Trophoblast cell (in vitro differentiated cells and primary cell): ENCODE data around the gene GJD3.
"Not testable (repeated sequence)": the region's sequence is repeated elsewhere in the genome, so short reads cannot be mapped to it uniquely, and the experiment has no call there.

Experiments
- DNase-seq, 2 donors: peaks; one replicate each; pipeline ENCODE4 v3.0.0-alpha.2; 2016
- H2AFZ ChIP-seq: 2 replicates; pipeline ENCODE4 v1.6.1; 2013; ENCODE audit warnings: low read length, moderate library complexity, mild to moderate bottlenecking; ENCODE audit not compliant: insufficient read depth, poor library complexity
- H2AK5ac ChIP-seq: 2 replicates; pipeline ENCODE4 v1.6.1; 2013; ENCODE audit warnings: mild to moderate bottlenecking, low read length
- H2BK120ac ChIP-seq: 2 replicates; pipeline ENCODE4 v1.6.1; 2013; ENCODE audit warnings: low read length, mild to moderate bottlenecking, moderate library complexity; ENCODE audit not compliant: insufficient read depth, poor library complexity
- H2BK12ac ChIP-seq: 2 replicates; pipeline ENCODE4 v1.6.1; 2013; ENCODE audit warnings: mild to moderate bottlenecking, low read length, moderate library complexity
- H2BK5ac ChIP-seq: 2 replicates; pipeline ENCODE4 v1.6.1; 2013; ENCODE audit warnings: low read length, low read depth, moderate library complexity, mild to moderate bottlenecking; ENCODE audit not compliant: poor library complexity
- H3K14ac ChIP-seq: 2 replicates; pipeline ENCODE4 v1.6.1; 2013; ENCODE audit warnings: mild to moderate bottlenecking, low read length
- H3K18ac ChIP-seq: 2 replicates; pipeline ENCODE4 v1.6.1; 2013; ENCODE audit warnings: mild to moderate bottlenecking, low read length
- H3K23ac ChIP-seq: 2 replicates; pipeline ENCODE4 v1.6.1; 2013; ENCODE audit warnings: low read length
- H3K27ac ChIP-seq: 2 replicates; pipeline ENCODE4 v1.5.1; 2013; ENCODE audit warnings: low read depth, mild to moderate bottlenecking, inconsistent platforms, low read length, moderate library complexity
- H3K27me3 ChIP-seq: 2 replicates; pipeline ENCODE4 v1.6.1; 2013; ENCODE audit warnings: inconsistent platforms, mild to moderate bottlenecking, low read length, moderate library complexity; ENCODE audit not compliant: insufficient read depth
- H3K36me3 ChIP-seq, 2 experiments: 1 replicate in 1 of 2; 2 replicates in 1 of 2; pipeline ENCODE4 v1.6.1; 2013; ENCODE audit warnings: low read length in 2 of 2, mild to moderate bottlenecking in 2 of 2, moderate library complexity in 1 of 2; ENCODE audit not compliant: insufficient read depth in 2 of 2, control insufficient read depth in 1 of 2
- H3K4ac ChIP-seq: 2 replicates; pipeline ENCODE4 v1.6.1; 2013; ENCODE audit warnings: low read depth, mild to moderate bottlenecking, low read length, moderate library complexity
- H3K4me1 ChIP-seq, 2 experiments: 1 replicate in 1 of 2; 2 replicates in 1 of 2; pipeline ENCODE4 v1.6.1; 2013; ENCODE audit warnings: low read length in 2 of 2, mild to moderate bottlenecking in 2 of 2, moderate library complexity in 1 of 2; ENCODE audit not compliant: insufficient read depth in 2 of 2, control insufficient read depth in 1 of 2
- H3K4me2 ChIP-seq: 2 replicates; pipeline ENCODE4 v1.6.1; 2013; ENCODE audit warnings: inconsistent platforms, mild to moderate bottlenecking, low read length, moderate library complexity
- H3K4me3 ChIP-seq: 2 replicates; pipeline ENCODE4 v1.5.1; 2013; ENCODE audit warnings: mild to moderate bottlenecking, low read depth, low read length, inconsistent platforms
- H3K79me1 ChIP-seq: one replicate; pipeline ENCODE4 v1.6.1; 2013; ENCODE audit warnings: low read length
- H3K79me2 ChIP-seq: 2 replicates; pipeline ENCODE4 v1.6.1; 2013; ENCODE audit warnings: low read length, mild to moderate bottlenecking; ENCODE audit not compliant: control insufficient read depth, insufficient read depth, poor library complexity
- H3K9ac ChIP-seq: 2 replicates; pipeline ENCODE4 v1.6.1; 2013; ENCODE audit warnings: mild to moderate bottlenecking, low read length
- H3K9me3 ChIP-seq: 2 replicates; pipeline ENCODE4 v1.6.1; 2013; ENCODE audit warnings: low read depth, mild to moderate bottlenecking, control low read depth, inconsistent platforms, low read length; ENCODE audit not compliant: insufficient read depth
- H4K12ac ChIP-seq: 2 replicates; pipeline ENCODE4 v1.6.1; 2013; ENCODE audit warnings: low read depth, mild to moderate bottlenecking, low read length, moderate library complexity
- H4K8ac ChIP-seq: 2 replicates; pipeline ENCODE4 v1.6.1; 2013; ENCODE audit warnings: low read depth, mild to moderate bottlenecking, low read length, moderate library complexity
- H4K91ac ChIP-seq: one replicate; pipeline ENCODE4 v1.6.1; 2013; ENCODE audit warnings: low read depth, mild to moderate bottlenecking, low read length, moderate library complexity
- WGBS: extraction: QIAGEN DNeasy Blood & Tissue Kit; methylation state at CpG from one replicate; pipeline ENCODE4 v1.1.7; 2013; ENCODE audit warnings: missing lambda C conversion rate; ENCODE audit not compliant: insufficient read length, insufficient coverage; ENCODE audit errors: extremely low coverage; 5-methylcytosine and 5-hydroxymethylcytosine counted together

The GJD3 gene

GRCh38 chr17:40410082-40410481 is 45.5 kb upstream of the GJD3 start:
- Histone ChIP-seq H3K4me2 (no peak overlapping the region), H3K79me1 (no peaks in the 10 kb centered on the region), H3K36me3 (peaks cover 32 to 33% of the 10 kb centered on the region in 2 experiments), H2AK5ac (no peak overlapping the region), H2BK5ac (no peak overlapping the region), H3K18ac (no peak overlapping the region), H3K4me1 (no peaks in the 10 kb centered on the region), H3K9me3 (no peaks in the 10 kb centered on the region), H2AFZ (no peak overlapping the region), H3K14ac (no peak overlapping the region), H4K91ac (no peak overlapping the region), H3K27me3 (no peaks in the 10 kb centered on the region), H3K9ac (no peak overlapping the region), H2BK12ac (no peak overlapping the region), H4K8ac (no peak overlapping the region), H4K12ac (no peak overlapping the region), H3K4ac (no peak overlapping the region), H3K79me2 (no peaks in the 10 kb centered on the region), H3K4me3 (no peak overlapping the region), H3K27ac (no peak overlapping the region), H3K23ac (no peak overlapping the region), H2BK120ac (no peak overlapping the region)
- DNase-seq, result no peak
- no CpG with 5 or more reads among the region's 1 CpG for WGBS

- WGBS, result no CpG with 5 or more reads among the region's 4 CpGs
Measured at GRCh38 chr17:40409540-40409939, 45.0 kb upstream of the GJD3 start.

GRCh38 chr17:40407460-40407859 is 42.9 kb upstream of the GJD3 start:
- no peak overlapping the region for H3K4me3 ChIP-seq
- H2BK5ac ChIP-seq, result no peak overlapping the region
- WGBS, result no CpG with 5 or more reads among the region's 3 CpGs
- no peaks in the 10 kb centered on the region for H3K27me3 ChIP-seq
- H3K9me3 ChIP-seq, result no peaks in the 10 kb centered on the region
- H3K79me2 ChIP-seq, result no peaks in the 10 kb centered on the region
- H2AK5ac ChIP-seq, result no peak overlapping the region
- H3K9ac ChIP-seq, result no peak overlapping the region
- no peak overlapping the region for H3K4ac ChIP-seq
- H3K4me2 ChIP-seq, result no peak overlapping the region
- no peak overlapping the region for H2BK120ac ChIP-seq
- H4K8ac ChIP-seq, result no peak overlapping the region
- DNase-seq, result no peak
- H4K12ac ChIP-seq, result no peak overlapping the region
- no peak overlapping the region for H3K23ac ChIP-seq
- no peak overlapping the region for H3K27ac ChIP-seq
- H3K4me1 ChIP-seq, result no peaks in the 10 kb centered on the region
- H2AFZ ChIP-seq, result no peak overlapping the region
- no peak overlapping the region for H3K14ac ChIP-seq
- no peak overlapping the region for H4K91ac ChIP-seq
- H3K36me3 ChIP-seq, result peaks cover 28 to 37% of the 10 kb centered on the region in 2 experiments
- H3K18ac ChIP-seq, result no peak overlapping the region
- H2BK12ac ChIP-seq, result no peak overlapping the region
- H3K79me1 ChIP-seq, result no peaks in the 10 kb centered on the region

More at GRCh38 chr17:40409540-40409939, 45.0 kb upstream of the GJD3 start:
- H3K27ac ChIP-seq, H2BK12ac ChIP-seq, H3K9me3 ChIP-seq, H3K27me3 ChIP-seq, H3K18ac ChIP-seq, H4K12ac ChIP-seq, H4K8ac ChIP-seq, H3K4me1 ChIP-seq, H3K23ac ChIP-seq, H3K9ac ChIP-seq, H2BK120ac ChIP-seq, H2AFZ ChIP-seq, DNase-seq, H3K4me3 ChIP-seq, H3K79me2 ChIP-seq, H3K4ac ChIP-seq, H3K4me2 ChIP-seq, H4K91ac ChIP-seq, H3K14ac ChIP-seq, H2AK5ac ChIP-seq, H3K79me1 ChIP-seq, H2BK5ac ChIP-seq: not testable (repeated sequence)
- H3K36me3 ChIP-seq, result peaks cover 35 to 36% of the 10 kb centered on the region in 2 experiments

GRCh38 chr17:40404003-40404402 is 39.5 kb upstream of the GJD3 start:
- H3K27me3 ChIP-seq, result no peaks in the 10 kb centered on the region
- H2BK12ac ChIP-seq, result no peak overlapping the region
- no peak overlapping the region for H3K4me2 ChIP-seq
- H3K79me2 ChIP-seq, result no peaks in the 10 kb centered on the region
- H3K9me3 ChIP-seq, result no peaks in the 10 kb centered on the region
- H4K91ac ChIP-seq, result no peak overlapping the region
- H2BK120ac ChIP-seq, result no peak overlapping the region
- H3K79me1 ChIP-seq, result no peaks in the 10 kb centered on the region
- H3K18ac ChIP-seq, result no peak overlapping the region
- H3K23ac ChIP-seq, result no peak overlapping the region
- H4K8ac ChIP-seq, result no peak overlapping the region
- no peak overlapping the region for H3K9ac ChIP-seq
- H3K4me1 ChIP-seq, result no peaks in the 10 kb centered on the region
- no CpG with 5 or more reads among the region's 3 CpGs for WGBS
- no peak overlapping the region for H2AK5ac ChIP-seq
- H3K27ac ChIP-seq, result no peak overlapping the region
- peaks cover 22 to 32% of the 10 kb centered on the region in 2 experiments for H3K36me3 ChIP-seq
- no peak overlapping the region for H4K12ac ChIP-seq
- no peak overlapping the region for H2AFZ ChIP-seq
- no peak overlapping the region for H3K14ac ChIP-seq
- no peak overlapping the region for H3K4me3 ChIP-seq
- no peak overlapping the region for H2BK5ac ChIP-seq
- no peak overlapping the region for H3K4ac ChIP-seq
- no peak for DNase-seq
